ENCODE data around the gene AP4E1.

GRCh38 chr15:50944672-50945071 lies 36.2 kb downstream of the AP4E1 start:
- TF ChIP-seq CTCF (IDR thresholded peaks at IDR 0.05; ENCODE audit: low read length) (no peak), EZH2phosphoT487 (IDR thresholded peaks at IDR 0.05; ENCODE audit: low read length) (no peak), EZH2 (optimal IDR thresholded peaks at IDR 0.05; ENCODE audit: low read depth, low read length) (no peak)

Data from MM.1S (cell line).